HG03469 (cell line): ENCODE data around the gene RFPL1.
"Not testable (repeated sequence)": the region's sequence is repeated elsewhere in the genome, so short reads cannot be mapped to it uniquely, and the experiment has no call there.

Source experiments
- ATAC-seq: cut with Tn5 transposase; IDR thresholded peaks from one replicate; pipeline ENCODE4 v1.9.1; 2021; ENCODE audit warnings: mild to moderate bottlenecking, moderate library complexity, moderate number of reproducible peaks; ENCODE audit not compliant: unreplicated experiment

RFPL1 gene

DNA sequence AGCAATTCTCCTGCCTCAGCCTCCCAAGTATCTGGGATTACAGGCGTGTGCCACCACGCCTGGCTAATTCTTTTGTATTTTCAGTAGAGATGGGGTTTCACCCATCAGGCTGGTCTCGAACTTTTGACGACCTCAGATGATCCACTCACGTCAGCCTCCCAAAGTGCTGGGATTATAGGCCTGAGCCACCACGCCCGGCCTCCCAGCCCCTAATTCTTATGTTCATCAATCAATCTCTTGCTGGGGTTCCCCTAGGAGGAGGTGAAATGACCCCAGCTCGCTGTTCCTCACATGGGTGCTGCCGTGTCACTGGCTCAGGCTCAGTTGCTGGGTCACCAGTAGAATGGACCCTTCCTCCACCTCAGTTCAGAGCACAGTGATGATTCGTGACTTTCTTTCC, at the start of gene RFPL1:
Gene RFPL1, plus strand, starts transcription at position 301 of the 400 bp plus-strand sequence.
- not testable (repeated sequence) for ATAC-seq

- peak; percentile 2 for ATAC-seq
These were observed 49.7 kb upstream of the RFPL1 start for GRCh38 chr22:29388759-29389090.

- no peak for ATAC-seq
These were observed 48.1 kb upstream of the RFPL1 start for GRCh38 chr22:29390270-29390669.

DNA sequence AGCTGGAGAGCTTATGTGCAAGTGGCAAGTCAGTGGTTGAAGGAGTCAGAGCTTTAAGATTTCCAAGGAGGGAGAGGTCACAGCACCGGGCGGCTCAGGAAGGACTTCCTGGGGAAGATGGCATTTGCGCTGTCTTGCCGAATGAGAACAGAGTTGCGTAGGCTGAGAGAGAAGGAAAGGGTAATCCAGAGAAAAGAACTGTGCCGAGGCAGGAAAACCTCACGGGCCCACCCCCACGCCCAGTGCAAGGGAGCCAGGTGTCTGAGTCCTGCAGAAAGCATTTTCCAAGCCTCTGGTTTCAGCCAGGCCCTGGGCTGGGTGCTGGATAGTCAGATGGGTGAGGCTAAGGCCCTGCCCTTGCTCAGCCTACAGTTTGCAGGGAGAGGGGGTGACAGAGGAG, 46.8 kb upstream of the RFPL1 start:
- ATAC-seq = no peak

DNA sequence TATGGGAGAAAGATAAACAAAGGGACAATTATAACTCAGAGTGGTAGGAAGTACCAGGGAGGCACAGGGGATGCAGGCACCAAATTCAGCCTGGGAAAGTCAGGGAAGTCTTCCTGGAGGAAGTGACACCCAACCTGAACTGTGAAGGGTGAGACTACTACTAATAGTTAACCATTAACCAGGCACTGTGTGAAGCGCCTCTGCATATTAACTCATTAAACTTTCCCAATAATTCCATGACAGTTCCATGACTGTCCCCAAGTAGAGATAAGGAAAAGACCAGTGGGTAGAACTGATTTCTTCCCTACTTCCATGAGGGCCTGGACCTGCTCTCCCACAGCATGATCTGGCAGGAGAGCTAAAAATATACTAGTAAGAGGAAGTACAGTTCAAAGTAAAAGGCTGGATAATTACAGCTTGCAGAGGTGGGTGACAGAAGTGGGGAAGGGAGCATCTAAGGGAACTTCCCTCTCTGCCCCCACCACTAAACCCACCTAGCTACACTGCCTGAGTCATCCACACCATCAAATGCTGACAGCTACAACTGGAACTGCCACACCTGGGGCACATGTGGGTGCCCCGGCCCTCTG, 45.3 kb upstream of the RFPL1 start:
- no peak for ATAC-seq

DNA sequence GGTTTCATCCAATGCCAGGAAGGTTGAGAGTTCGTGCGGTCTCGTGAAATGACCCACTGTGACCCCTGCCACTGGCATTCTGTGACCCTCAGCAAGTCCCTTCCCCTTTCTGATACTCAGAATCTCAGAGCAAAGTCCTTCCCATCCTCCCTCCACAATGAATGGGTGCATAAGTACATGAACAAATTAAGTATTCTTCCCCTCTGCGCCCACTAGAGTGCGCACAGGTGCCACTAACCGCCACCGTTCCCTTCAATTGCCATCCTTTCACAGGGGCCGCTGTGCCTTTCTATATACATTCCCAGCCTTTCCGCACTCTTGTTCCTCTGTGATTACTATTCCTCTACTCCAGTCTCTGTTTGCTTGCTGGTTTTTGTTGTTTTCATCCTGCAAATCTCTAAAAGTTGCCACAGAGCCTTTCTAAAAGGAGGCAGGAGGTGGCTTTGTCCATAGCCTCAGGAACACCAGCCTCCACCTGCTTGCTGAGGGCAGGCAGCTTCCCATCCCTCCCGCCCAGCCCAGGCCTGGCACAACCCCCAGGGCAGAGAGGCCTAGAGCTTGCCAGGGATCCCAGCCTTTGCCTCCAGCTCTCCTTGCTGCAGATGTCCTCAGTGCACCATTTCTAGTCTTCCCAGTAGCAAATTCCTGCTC, 43.3 kb upstream of the RFPL1 start:
- ATAC-seq = no peak

GRCh38 chr22:29396126-29396525, 42.3 kb upstream of the RFPL1 start:
- no peak for ATAC-seq

- ATAC-seq = no peak
These were observed 40.6 kb upstream of the RFPL1 start for GRCh38 chr22:29397791-29398190.

DNA sequence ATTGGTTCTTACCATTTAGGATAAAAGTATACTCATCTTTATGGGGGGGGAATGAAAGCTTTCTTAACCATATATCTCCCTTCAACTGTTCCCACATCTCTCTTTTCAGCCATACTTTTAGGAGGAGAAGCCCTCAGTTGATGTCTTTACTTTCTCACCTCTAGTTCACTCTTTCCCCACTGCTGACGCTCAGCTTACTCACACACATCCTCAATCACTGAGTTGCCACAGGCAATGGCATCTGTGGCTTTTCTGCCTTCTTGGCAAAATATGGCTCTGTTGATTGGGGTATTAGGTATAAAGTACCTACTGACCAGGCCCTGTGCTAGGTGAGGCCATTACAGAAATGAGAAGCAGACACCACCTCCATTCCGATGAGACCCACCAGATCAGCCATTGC, 37.8 kb upstream of the RFPL1 start:
- no peak for ATAC-seq

DNA sequence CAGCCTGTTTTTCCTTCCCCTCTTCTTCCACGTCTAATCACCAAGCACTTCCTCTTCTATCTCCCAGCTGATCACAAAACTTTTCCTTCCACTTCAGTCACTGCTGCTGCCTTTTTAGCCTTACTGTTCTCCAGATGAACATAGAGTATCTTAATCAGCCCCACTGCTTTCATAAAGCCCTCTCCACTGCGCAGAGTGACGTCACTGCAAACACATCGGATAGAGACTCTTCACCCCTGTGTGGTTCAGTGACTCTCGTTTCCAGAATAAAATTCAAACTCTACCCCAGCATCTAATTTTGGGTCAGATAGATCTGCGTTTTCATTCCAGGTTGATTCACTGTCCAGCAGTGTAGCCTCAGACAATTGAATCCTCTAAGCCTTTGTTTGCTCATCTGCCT, 36.8 kb upstream of the RFPL1 start:
- not testable (repeated sequence) for ATAC-seq

DNA sequence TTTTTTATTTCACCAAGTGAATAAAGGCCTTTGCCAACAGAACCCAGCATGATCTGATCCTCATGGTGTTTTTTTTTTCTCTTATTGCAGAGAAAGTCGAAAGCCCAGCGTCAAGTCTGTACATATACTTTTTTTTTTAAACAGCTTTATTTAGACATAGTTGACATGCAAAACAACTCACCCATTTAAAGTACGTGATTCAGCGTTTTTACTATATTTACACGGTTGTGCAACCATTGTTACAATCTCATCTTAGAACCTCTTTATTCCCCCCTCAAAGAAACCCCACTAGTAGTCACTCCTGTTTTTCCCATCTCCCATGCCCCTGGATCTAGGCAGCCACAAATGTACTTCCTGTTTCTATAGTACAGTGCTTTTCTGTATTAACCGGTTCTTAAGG, 29.4 kb upstream of the RFPL1 start:
- no peak for ATAC-seq

DNA sequence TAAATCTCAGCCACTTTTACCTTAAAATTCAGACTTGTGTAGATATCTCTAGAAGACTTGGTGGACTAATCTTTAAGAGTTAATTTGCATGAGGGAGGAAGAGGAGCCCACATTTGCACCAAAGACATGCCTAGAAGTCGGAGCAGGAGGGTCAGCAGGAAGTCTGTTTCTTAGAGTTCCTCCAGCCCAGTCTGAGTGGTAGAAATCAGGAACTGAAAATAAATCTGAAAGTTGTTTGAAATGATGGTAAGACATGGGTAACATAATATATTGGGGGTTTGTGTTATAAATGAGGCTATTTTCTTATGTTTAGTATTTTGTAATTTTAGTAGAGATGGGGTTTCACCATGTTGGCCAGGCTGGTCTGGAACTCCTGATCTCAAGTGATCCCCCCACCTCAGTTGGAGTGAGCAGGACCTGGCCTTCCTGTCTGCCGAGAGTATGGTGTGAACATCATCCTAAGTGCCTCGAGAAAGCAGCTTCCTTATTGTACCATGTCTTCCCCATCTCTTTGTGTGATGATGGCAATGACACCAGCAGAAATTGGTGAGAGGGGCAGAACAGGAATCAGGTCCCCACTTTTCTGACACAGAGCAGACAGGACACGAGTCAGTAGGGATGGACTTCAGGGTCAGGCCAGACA, 26.7 kb upstream of the RFPL1 start:
- ATAC-seq = not testable (repeated sequence)

- not testable (repeated sequence) for ATAC-seq
These were observed 25.6 kb upstream of the RFPL1 start for GRCh38 chr22:29412772-29413171.

DNA sequence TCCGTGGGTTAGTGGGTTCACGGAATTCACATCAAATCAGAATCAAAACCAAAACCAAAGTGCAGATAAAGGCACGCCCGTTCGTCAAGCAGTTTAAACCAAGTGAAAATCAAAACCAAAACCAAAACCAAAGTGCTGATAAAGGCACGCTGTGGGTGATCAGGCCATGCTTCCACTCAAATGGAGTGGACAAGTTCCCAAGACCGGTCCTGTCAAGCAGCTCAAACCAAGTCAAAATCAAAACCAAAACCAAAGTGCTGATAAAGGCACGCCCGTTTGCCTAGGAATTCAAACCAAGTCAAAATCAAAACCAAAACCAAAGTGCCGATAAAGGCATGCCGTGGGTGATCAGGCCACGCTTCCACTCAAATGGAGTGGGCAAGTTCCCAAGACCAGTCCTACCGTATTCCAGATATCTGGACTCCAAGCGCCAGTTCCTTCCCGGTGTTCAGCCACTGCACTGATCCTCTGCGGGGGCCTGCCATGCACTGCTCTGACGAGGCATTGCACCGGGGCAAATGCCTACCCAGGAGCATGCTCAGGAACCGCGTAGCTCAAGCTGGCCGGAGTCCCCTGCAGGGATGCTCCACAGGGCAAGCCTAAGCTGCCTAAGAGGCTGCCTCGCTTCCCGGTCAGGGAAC, 23.3 kb upstream of the RFPL1 start:
- ATAC-seq = not testable (repeated sequence)

GRCh38 chr22:29418704-29419103, 19.7 kb upstream of the RFPL1 start:
- not testable (repeated sequence) for ATAC-seq

- ATAC-seq = no peak
These were observed 11.9 kb upstream of the RFPL1 start for GRCh38 chr22:29426476-29426875.

DNA sequence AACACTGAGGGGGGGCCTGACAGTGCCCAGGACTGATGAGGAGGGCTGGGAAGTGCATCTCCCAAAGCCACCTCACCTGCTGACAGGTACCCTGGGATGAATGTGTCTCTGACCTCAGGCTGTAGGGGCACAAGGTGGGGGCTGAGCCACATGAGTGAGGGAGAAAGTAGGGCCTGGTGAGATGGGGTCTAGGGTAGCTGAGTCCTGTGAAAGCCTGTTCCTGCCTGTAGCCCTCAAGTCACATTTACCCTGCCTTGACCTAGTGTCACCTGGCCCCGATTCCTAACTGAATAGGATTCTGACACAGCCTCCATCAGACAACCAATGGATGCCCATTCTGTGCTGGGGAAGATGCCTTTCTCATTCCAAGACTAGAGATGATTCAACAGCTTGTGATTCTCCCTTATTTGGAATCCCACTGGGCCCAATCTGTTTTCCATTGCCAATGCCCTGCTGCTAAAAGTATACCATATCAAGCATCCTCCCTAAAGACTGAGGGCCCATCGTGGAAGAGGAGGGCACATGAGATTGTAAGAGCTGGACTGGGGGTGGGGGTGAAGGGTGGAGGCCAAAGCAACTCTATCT, 11.1 kb upstream of the RFPL1 start:
- ATAC-seq = no peak

GRCh38 chr22:29431986-29432385, 6.4 kb upstream of the RFPL1 start:
- ATAC-seq = no peak

- ATAC-seq = no peak
These were observed 4.5 kb upstream of the RFPL1 start for GRCh38 chr22:29433856-29434255.

GRCh38 chr22:29434288-29434687, 4.1 kb upstream of the RFPL1 start:
- ATAC-seq = no peak

DNA sequence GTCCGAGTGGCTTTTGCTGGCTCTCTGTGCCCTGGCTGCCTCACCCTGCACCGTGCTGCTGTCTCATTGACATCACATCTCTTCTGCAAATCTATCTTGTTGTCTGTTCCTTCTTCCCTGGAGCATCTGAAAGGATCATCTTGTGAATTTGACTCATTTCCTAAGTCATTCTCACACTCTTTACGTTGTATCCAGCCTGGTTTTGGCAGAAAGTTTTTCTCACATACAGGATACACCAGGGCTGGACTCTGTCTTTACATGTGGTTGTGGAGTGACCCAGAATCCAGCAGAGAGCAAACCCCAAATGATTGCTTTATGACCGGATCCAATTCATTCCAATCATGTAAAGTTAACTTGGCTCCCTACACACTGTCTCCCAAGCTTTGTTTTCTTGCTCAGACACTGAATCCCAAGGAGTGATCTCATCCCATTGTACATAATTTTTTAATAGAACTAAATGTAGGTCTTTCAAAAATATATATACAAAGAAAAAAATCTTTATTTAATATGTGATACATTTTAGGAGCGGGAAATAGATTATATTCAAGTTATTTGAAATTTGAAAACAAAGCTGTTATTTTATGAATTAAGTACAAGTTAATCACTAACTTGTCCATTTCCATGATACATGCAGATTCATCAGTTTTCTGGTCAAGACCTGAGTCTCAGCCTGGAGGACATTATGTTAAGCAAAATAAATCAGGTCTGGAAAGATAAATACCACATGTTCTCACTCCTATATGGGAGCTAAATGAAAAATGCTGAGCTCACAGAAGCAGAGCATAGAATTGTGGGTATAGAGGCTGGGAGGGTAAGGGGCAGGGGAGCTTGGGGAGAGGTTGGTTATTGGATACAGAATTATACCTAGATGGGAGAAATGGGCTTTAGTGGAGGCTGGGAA, 2.9 kb upstream of the RFPL1 start:
- no peak for ATAC-seq
